OCI-LY7 (cell line): ENCODE measurements around the gene PDK1.

Experiments
- EZH2phosphoT487 ChIP-seq: fragments of 200-600 bp; sonication (generic); IDR thresholded peaks from 2 replicates; pipeline ENCODE4 v1.6.1; 2018; ENCODE audit warnings: low read depth, borderline replicate concordance, mild to moderate bottlenecking, mixed run types, antibody characterized with exemption, low read length, moderate library complexity, mixed read lengths
- TF ChIP-seq, protein P1 (sequence below): fragments of 200-600 bp; sonication (generic); conservative IDR thresholded peaks from 2 replicates; pipeline ENCODE4 v1.5.1; 2014; ENCODE audit warnings: mild to moderate bottlenecking, antibody characterized with exemption, low read length, moderate library complexity, mixed read lengths

DNA sequence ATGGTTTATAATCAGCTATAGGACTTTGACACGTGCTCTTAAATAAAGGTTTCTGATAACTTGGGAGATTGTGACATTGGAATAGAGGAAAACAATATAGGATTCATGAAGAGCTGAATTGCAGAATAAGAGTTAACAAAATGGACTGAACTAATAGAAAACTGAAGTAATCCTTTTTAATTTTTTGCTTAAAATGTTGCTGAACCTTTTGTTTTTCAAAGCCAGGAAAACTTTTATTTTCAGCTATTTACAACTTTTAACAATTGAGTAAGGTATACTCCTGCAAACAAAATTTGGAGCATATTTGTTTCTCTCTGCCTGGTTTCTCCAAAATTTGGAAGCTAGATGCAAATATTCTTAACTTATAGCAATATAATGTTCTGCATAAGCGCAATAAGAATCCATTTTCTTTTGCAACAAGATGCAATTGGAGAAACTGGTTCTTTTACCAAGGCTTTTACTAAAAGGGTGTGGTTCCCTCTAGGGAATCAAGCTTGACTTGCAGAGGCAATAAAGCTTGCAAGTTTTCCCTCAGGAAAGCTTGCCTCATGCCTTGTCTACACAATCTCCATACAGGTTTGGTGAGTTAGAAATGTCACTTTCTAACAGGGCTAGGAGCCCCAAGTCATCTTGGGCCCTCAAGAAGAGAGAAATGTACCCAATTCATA is 10.3 kb upstream of the PDK1 start:
- TF ChIP-seq, protein P1, sequence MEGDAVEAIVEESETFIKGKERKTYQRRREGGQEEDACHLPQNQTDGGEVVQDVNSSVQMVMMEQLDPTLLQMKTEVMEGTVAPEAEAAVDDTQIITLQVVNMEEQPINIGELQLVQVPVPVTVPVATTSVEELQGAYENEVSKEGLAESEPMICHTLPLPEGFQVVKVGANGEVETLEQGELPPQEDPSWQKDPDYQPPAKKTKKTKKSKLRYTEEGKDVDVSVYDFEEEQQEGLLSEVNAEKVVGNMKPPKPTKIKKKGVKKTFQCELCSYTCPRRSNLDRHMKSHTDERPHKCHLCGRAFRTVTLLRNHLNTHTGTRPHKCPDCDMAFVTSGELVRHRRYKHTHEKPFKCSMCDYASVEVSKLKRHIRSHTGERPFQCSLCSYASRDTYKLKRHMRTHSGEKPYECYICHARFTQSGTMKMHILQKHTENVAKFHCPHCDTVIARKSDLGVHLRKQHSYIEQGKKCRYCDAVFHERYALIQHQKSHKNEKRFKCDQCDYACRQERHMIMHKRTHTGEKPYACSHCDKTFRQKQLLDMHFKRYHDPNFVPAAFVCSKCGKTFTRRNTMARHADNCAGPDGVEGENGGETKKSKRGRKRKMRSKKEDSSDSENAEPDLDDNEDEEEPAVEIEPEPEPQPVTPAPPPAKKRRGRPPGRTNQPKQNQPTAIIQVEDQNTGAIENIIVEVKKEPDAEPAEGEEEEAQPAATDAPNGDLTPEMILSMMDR, result no peak
- no peak for TF ChIP-seq EZH2phosphoT487
